GM12878 (cell line): Measurements from ENCODE around the gene FAM83G.

Experiments used
- ATF7 ChIP-seq: fragments of 450-650 bp; IDR thresholded peaks from 2 replicates; pipeline ENCODE4 v1.6.1; 2016; ENCODE audit warnings: low read depth, mild to moderate bottlenecking
- CTCF ChIP-seq, 3 experiments: IDR thresholded peaks in 2 of 3; conservative IDR thresholded peaks in 1 of 3; 2 replicates each; pipeline ENCODE4 v1.5.1; 2011; ENCODE audit warnings: low read depth in 3 of 3, low read length in 3 of 3, mild to moderate bottlenecking in 3 of 3, control low read depth in 2 of 3, moderate library complexity in 2 of 3, inconsistent platforms in 1 of 3, mixed read lengths in 1 of 3; ENCODE audit not compliant: control insufficient read depth in 2 of 3, insufficient read depth in 1 of 3; ENCODE audit errors: extremely low read depth in 1 of 3
- ETV6 ChIP-seq, 2 experiments: fragments of 450-650 bp in 1 of 2; IDR thresholded peaks in 1 of 2; conservative IDR thresholded peaks in 1 of 2; 2 replicates each; pipeline ENCODE4 v1.6.1; 2014; ENCODE audit warnings: antibody characterized with exemption in 1 of 2, borderline replicate concordance in 1 of 2, low read depth in 1 of 2, mild to moderate bottlenecking in 1 of 2, moderate library complexity in 1 of 2
- EZH2 ChIP-seq: IDR thresholded peaks from 2 replicates; pipeline ENCODE4 v1.6.1; 2012; ENCODE audit warnings: low read depth, mild to moderate bottlenecking, control low read depth, inconsistent platforms, low read length, borderline replicate concordance; ENCODE audit not compliant: control insufficient read depth
- FOXK2 ChIP-seq: fragments of 450-650 bp; IDR thresholded peaks from 2 replicates; pipeline ENCODE4 v1.6.1; 2017; ENCODE audit warnings: mild to moderate bottlenecking, moderate library complexity
- JUNB ChIP-seq: IDR thresholded peaks from 2 replicates; pipeline ENCODE4 v1.6.1; 2016; ENCODE audit warnings: antibody characterized with exemption, mild to moderate bottlenecking
- MAX ChIP-seq: IDR thresholded peaks from 2 replicates; pipeline ENCODE4 v1.6.1; 2012; ENCODE audit warnings: low read depth, low read length, improper control_type of control experiment
- POLR2A ChIP-seq: IDR thresholded peaks from 2 replicates; pipeline ENCODE4 v1.6.1; 2011; ENCODE audit warnings: low read depth, mild to moderate bottlenecking, low read length
- RAD21 ChIP-seq: IDR thresholded peaks from 2 replicates; pipeline ENCODE4 v1.6.1; 2011; ENCODE audit warnings: mild to moderate bottlenecking, low read depth, low read length, moderate library complexity; ENCODE audit not compliant: insufficient read depth
- SP1 ChIP-seq: IDR thresholded peaks from one replicate; pipeline ENCODE4 v1.6.1; 2011; ENCODE audit warnings: low read depth, low read length
- SPI1 ChIP-seq: IDR thresholded peaks from 2 replicates; pipeline ENCODE4 v1.6.1; 2011; ENCODE audit warnings: low read depth, mild to moderate bottlenecking, low read length, moderate library complexity, borderline replicate concordance; ENCODE audit not compliant: insufficient read depth
- TBL1XR1 ChIP-seq: IDR thresholded peaks from 2 replicates; pipeline ENCODE4 v1.6.1; 2012; ENCODE audit warnings: low read depth, low read length, improper control_type of control experiment
- TCF7 ChIP-seq: IDR thresholded peaks from 2 replicates; pipeline ENCODE4 v1.6.1; 2014; ENCODE audit warnings: antibody characterized with exemption, borderline replicate concordance

GRCh38 chr17:18946536-18946935 lies 58.0 kb downstream of the FAM83G start:
- TF ChIP-seq JUNB (no peak), MAX (no peak), ATF7 (no peak), SP1 (no peak), SPI1 (no peak), RAD21 (no peak), ETV6 (conservative IDR thresholded peaks at IDR 0.05 in 1 of 2, IDR thresholded peaks at IDR 0.05 in 1 of 2; ENCODE audit: borderline replicate concordance in 1 of 2, low read depth in 1 of 2) (no peak), POLR2A (no peak), CTCF (IDR thresholded peaks at IDR 0.05 in 2 of 3, conservative IDR thresholded peaks at IDR 0.05 in 1 of 3; ENCODE audit: control insufficient read depth in 2 of 3, extremely low read depth in 1 of 3, insufficient read depth in 1 of 3, low read depth in 3 of 3, low read length in 3 of 3) (no peak), EZH2 (no peak), TBL1XR1 (no peak), FOXK2 (no peak), TCF7 (no peak)
